ENCODE measurements around the gene PPA1. TPM values are rescaled to one million over a fixed set of nuclear protein-coding genes. Genes with fewer than 3 reads are reported as not detected.
"Not testable (repeated sequence)": the region's sequence is repeated elsewhere in the genome, so short reads cannot be mapped to it uniquely, and the experiment has no call there.

Gene PPA1
- total and polyA plus RNA-seq, 5 donors from 2014 or later = 54.3 to 232 (median 143) TPM

DNA sequence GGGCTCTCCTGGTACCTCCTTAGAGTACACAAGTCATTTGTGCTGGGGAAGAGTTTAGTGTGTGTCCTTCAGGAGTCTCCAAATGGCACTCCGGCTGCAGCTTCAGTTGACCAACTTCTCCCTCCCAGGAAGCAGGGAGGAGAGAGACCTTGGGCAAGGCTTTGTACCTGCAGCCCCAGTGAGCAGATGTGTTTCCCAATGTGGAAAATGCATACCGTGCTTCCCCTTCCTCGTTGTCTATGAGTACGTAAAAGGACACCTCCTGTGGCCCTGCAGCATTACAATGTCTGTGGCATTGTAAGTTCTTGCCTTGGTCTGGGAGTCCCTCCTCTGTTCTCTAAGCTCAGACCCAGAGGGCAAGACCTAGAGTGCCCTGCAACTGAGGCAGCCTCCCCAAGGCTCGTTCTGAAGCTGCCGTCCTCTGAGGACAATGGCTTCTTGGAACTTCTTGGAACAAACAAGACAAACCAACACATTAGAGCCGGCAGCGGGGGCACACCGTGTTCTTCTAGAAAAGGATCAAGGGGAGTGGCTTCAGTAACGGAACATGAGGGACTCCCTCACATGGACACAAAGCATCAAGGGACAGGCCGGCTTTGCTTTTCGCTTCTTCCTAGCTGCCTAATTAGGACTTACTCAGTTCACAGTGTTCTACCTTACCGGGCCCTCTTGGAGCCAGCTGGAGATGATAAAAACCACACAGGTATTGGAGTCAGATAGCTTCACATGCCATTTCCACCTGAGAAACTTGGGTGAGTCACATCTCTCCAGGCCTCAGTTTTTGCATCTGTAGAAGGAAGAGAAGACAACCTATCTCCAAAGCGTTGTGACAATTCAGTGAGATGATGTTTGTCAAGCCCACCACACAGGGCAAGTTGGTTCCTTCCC lies 20.9 kb upstream of the PPA1 start:
- Histone ChIP-seq H3K36me3 (ENCODE audit: control insufficient read depth, insufficient read depth, low read length) (no peaks in the 10 kb centered on the region), H3K9me3 (ENCODE audit: control insufficient read depth in 2 of 2, low read length in 2 of 2) (no peaks in the 10 kb centered on the region), H3K27me3 (ENCODE audit: control insufficient read depth, insufficient read depth, low read length) (peaks cover 24% of the 10 kb centered on the region), H3K27ac (ENCODE audit: insufficient read depth, low read length, poor library complexity, severe bottlenecking) (no peak overlapping the region), H3K4me3 (ENCODE audit: low read depth, low read length) (no peak overlapping the region), H3K4me1 (ENCODE audit: control insufficient read depth, insufficient read depth, low read length, poor library complexity, severe bottlenecking) (peaks cover 9% of the 10 kb centered on the region)
- ATAC-seq (ENCODE audit: low read depth in 2 of 2) = no peak
- H3K36me3 Mint-ChIP-seq = no peaks in the 10 kb centered on the region
- peaks cover 0 to 2% (median 0%) of the 10 kb centered on the region in 7 donors for H3K9me3 Mint-ChIP-seq
- H3K27ac Mint-ChIP-seq = no peak overlapping the region
- H3K4me3 Mint-ChIP-seq = no peak overlapping the region
- DNase-seq = no peak
- H3K4me1 Mint-ChIP-seq = peaks cover 0 to 10% (median 0%) of the 10 kb centered on the region in 4 donors
- peaks cover 74% of the 10 kb centered on the region for H3K27me3 Mint-ChIP-seq

DNA sequence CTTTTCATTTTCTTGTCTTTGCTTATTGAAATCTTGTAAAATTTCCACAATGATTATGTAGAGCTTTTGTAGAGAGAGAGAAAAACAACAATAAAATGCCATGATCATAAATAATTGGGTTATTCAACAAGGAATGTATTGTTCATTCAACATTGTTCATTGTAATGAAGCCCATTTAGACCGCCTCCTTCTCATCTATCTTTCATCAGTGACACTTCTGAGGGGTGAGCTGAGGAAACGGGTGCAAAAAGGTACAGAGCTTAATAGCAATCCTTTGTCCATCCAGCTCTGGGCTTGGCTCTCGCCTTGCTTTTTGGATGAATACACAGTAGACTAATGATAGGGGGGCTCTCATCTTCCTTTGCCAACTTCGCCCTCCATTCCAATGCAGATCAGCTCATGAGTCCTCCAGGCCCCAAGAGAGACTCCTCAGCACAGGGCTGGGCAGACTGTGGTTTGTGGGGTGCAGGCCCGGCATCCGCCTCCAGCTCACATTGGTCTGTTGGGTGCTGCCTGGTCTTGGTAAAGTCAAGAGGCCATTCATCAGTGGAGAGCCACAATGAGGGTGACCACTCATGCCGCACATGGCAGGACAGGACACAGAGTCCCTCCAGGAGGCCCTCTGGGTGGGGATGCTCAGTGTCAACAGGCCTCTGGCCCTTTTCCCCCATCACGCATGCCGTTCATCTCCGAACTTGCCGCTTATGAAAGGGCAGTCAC lies 17.9 kb upstream of the PPA1 start:
- H3K27me3 Mint-ChIP-seq = peaks cover 48% of the 10 kb centered on the region
- peaks cover 18% of the 10 kb centered on the region for H3K27me3 ChIP-seq (ENCODE audit: control insufficient read depth, insufficient read depth, low read length)
- no peak overlapping the region for H3K27ac Mint-ChIP-seq

DNA sequence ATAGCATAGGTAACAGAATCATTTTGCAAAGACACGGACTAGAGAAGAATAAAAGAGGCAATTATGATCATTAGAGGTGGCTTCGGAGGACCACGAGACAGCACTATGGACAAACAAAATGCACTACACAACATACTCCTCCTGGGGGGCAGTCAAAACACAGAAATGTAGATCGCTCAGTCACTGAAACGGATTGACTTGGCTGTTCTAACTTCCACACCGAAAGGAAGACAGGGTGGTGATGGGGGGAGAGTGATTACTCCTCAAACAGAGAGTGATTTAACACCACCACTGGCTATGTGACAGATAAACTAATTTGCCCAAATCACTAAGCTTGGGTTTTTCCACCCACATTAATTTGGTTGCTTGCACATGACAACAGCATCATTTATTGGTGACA lies 14.1 kb upstream of the PPA1 start:
- Mint-ChIP-seq H3K9me3 (peaks cover 0 to 2% (median 0%) of the 10 kb centered on the region in 7 donors), H3K27me3 (peaks cover 40% of the 10 kb centered on the region), H3K4me1 (peaks cover 0 to 1% (median 0%) of the 10 kb centered on the region in 4 donors), H3K4me3 (no peak overlapping the region), H3K27ac (no peak overlapping the region), H3K36me3 (no peaks in the 10 kb centered on the region)
- ATAC-seq (ENCODE audit: low read depth in 2 of 2) = no peak
- no peak overlapping the region for H3K27ac ChIP-seq (ENCODE audit: insufficient read depth, low read length, poor library complexity, severe bottlenecking)
- H3K9me3 ChIP-seq (ENCODE audit: control insufficient read depth in 2 of 2, low read length in 2 of 2) = no peaks in the 10 kb centered on the region
- no peak for DNase-seq
- peaks cover 10% of the 10 kb centered on the region for H3K27me3 ChIP-seq (ENCODE audit: control insufficient read depth, insufficient read depth, low read length)
- H3K4me1 ChIP-seq (ENCODE audit: control insufficient read depth, insufficient read depth, low read length, poor library complexity, severe bottlenecking) = no peaks in the 10 kb centered on the region
- no peaks in the 10 kb centered on the region for H3K36me3 ChIP-seq (ENCODE audit: control insufficient read depth, insufficient read depth, low read length)
- no peak overlapping the region for H3K4me3 ChIP-seq (ENCODE audit: low read depth, low read length)

More for the DNA sequence above, 17.9 kb upstream of the PPA1 start:
- Mint-ChIP-seq H3K36me3 (no peaks in the 10 kb centered on the region), H3K9me3 (peaks cover 0 to 1% (median 0%) of the 10 kb centered on the region in 7 donors), H3K4me1 (peaks cover 0 to 7% (median 0%) of the 10 kb centered on the region in 4 donors), H3K4me3 (no peak overlapping the region)
- Histone ChIP-seq H3K9me3 (ENCODE audit: control insufficient read depth in 2 of 2, low read length in 2 of 2) (no peaks in the 10 kb centered on the region), H3K4me1 (ENCODE audit: control insufficient read depth, insufficient read depth, low read length, poor library complexity, severe bottlenecking) (peaks cover 9% of the 10 kb centered on the region), H3K36me3 (ENCODE audit: control insufficient read depth, insufficient read depth, low read length) (no peaks in the 10 kb centered on the region), H3K27ac (ENCODE audit: insufficient read depth, low read length, poor library complexity, severe bottlenecking) (no peak overlapping the region), H3K4me3 (ENCODE audit: low read depth, low read length) (no peak overlapping the region)
- ATAC-seq (ENCODE audit: low read depth in 2 of 2) = no peak
- no peak for DNase-seq

DNA sequence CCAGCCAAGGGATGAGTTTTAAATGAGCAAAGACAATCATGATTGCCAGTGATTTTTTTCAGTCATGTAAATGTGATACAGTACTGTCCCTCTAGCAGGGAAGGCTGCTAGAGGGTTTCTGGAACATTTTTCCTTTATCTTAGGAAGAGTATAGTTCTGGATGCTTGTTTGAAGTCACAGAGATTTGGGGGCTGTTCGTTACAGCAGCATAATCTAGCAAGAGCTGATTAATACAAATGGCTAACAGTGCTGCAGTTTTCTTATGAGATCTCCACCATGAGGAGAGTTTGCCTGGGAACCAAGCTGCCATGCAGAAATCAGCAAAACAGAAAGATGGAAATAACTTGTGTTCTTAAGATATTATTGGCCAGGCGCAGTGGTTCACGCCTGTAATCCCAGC lies 7.9 kb upstream of the PPA1 start:
- no peak overlapping the region for H3K4me3 Mint-ChIP-seq
- H3K27ac Mint-ChIP-seq = no peak overlapping the region
- Histone ChIP-seq H3K36me3 (ENCODE audit: control insufficient read depth, insufficient read depth, low read length) (no peaks in the 10 kb centered on the region), H3K4me1 (ENCODE audit: control insufficient read depth, insufficient read depth, low read length, poor library complexity, severe bottlenecking) (no peaks in the 10 kb centered on the region), H3K27ac (ENCODE audit: insufficient read depth, low read length, poor library complexity, severe bottlenecking) (no peak overlapping the region), H3K9me3 (ENCODE audit: control insufficient read depth in 2 of 2, low read length in 2 of 2) (no peaks in the 10 kb centered on the region), H3K4me3 (ENCODE audit: low read depth, low read length) (no peak overlapping the region), H3K27me3 (ENCODE audit: control insufficient read depth, insufficient read depth, low read length) (peaks cover 5% of the 10 kb centered on the region)
- peaks cover 26% of the 10 kb centered on the region for H3K27me3 Mint-ChIP-seq
- H3K9me3 Mint-ChIP-seq = peaks cover 0 to 5% (median 0%) of the 10 kb centered on the region in 7 donors
- peaks cover 5% of the 10 kb centered on the region for H3K36me3 Mint-ChIP-seq
- peaks cover 0 to 13% (median 6%) of the 10 kb centered on the region in 4 donors for H3K4me1 Mint-ChIP-seq
- ATAC-seq (ENCODE audit: low read depth in 2 of 2) (no peak), DNase-seq (no peak)

DNA sequence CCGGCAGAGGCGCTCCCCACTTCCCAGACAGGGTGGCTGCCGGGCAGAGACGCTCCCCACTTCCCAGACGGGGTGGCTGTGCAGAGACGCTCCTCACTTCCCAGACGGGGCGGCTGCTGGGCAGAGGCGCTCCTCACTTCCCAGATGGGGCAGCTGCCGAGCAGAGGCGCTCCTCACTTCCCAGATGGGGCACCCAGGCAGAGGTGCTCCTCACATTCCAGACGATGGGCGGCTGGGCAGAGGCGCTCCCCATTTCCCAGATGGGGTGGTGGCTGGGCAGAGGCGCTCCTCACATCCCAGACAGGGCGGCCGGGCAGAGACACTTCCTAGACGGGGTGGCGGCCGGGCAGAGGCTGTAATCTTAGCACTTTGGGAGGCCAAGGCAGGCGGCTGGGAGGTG lies 6.8 kb upstream of the PPA1 start:
- H3K36me3 Mint-ChIP-seq; H3K4me3 ChIP-seq (ENCODE audit: low read depth, low read length); ATAC-seq (ENCODE audit: low read depth in 2 of 2); H3K9me3 Mint-ChIP-seq; H3K27me3 ChIP-seq (ENCODE audit: control insufficient read depth, insufficient read depth, low read length); H3K27ac ChIP-seq (ENCODE audit: insufficient read depth, low read length, poor library complexity, severe bottlenecking); H3K9me3 ChIP-seq (ENCODE audit: control insufficient read depth in 2 of 2, low read length in 2 of 2); DNase-seq; H3K4me1 ChIP-seq (ENCODE audit: control insufficient read depth, insufficient read depth, low read length, poor library complexity, severe bottlenecking); H3K27ac Mint-ChIP-seq; H3K36me3 ChIP-seq (ENCODE audit: control insufficient read depth, insufficient read depth, low read length); H3K4me3 Mint-ChIP-seq: not testable (repeated sequence)
- peaks cover 21% of the 10 kb centered on the region for H3K27me3 Mint-ChIP-seq
- H3K4me1 Mint-ChIP-seq = peaks cover 0 to 14% (median 6%) of the 10 kb centered on the region in 4 donors

DNA sequence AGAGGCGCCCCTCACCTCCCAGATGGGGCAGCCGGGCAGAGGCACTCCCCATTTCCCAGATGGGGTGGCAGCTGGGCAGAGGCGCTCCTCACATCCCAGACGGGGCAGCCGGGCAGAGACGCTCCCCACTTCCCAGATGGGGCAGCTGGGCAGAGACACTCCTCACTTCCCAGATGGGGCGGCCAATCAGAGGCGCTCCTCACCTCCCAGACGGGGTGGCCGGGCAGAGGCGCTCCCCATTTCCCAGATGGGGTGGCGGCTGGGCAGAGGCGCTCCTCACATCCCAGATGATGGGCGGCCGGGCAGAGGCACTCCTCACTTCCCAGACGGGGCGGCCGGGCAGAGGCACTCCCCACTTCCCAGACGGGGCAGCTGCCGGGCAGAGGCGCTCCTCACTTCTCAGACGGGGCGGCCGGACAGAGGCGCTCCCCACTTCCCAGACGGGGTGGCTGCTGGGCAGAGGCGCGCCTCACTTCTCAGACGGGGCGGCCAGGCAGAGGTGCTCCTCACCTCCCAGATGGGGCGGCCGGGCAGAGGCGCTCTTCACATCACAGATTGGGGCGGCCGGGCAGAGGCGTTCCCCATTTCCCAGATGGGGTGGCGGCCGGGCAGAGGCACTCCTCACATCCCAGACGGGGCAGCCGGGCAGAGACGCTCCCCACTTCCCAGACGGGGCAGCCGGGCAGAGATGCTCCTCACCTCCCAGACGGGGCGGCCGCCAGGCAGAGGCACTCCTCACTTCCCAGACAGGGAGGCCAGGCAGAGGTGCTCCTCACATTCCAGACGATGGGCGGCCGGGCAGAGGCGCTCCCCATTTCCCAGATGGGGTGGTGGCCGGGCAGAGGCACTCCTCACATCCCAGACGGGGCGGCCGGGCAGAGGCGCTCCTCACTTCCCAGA lies 6.1 kb upstream of the PPA1 start:
- not testable (repeated sequence) for ATAC-seq (ENCODE audit: low read depth in 2 of 2); H3K9me3 ChIP-seq (ENCODE audit: control insufficient read depth in 2 of 2, low read length in 2 of 2); H3K27ac ChIP-seq (ENCODE audit: insufficient read depth, low read length, poor library complexity, severe bottlenecking); H3K27me3 ChIP-seq (ENCODE audit: control insufficient read depth, insufficient read depth, low read length); H3K4me3 Mint-ChIP-seq; H3K9me3 Mint-ChIP-seq; DNase-seq; H3K4me3 ChIP-seq (ENCODE audit: low read depth, low read length); H3K27ac Mint-ChIP-seq; H3K36me3 Mint-ChIP-seq; H3K4me1 ChIP-seq (ENCODE audit: control insufficient read depth, insufficient read depth, low read length, poor library complexity, severe bottlenecking); H3K36me3 ChIP-seq (ENCODE audit: control insufficient read depth, insufficient read depth, low read length)
- H3K4me1 Mint-ChIP-seq = peaks cover 0 to 14% (median 6%) of the 10 kb centered on the region in 4 donors
- peaks cover 21% of the 10 kb centered on the region for H3K27me3 Mint-ChIP-seq

DNA sequence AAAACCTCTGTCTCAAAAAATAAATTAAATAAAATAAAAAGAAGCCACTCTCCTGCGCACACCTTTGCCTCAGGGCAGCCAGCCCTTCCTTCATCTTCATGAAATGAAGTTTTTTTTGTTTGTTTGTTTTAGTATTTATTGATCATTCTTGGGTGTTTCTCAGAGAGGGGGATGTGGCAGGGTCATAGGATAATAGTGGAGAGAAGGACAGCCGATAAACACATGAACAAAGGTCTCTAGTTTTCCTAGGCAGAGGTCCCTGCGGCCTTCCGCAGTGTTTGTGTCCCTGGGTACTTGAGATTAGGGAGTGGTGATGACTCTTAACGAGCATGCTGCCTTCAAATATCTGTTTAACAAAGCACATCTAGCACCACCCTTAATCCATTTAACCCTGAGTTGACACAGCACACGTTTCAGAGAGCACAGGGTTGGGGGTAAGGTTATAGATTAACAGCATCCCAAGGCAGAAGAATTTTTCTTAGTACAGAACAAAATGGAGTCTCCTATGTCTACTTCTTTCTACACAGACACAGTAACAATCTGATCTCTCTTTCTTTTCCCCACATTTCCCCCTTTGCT lies 4.8 kb upstream of the PPA1 start:
- ATAC-seq (ENCODE audit: low read depth in 2 of 2); H3K4me1 ChIP-seq (ENCODE audit: control insufficient read depth, insufficient read depth, low read length, poor library complexity, severe bottlenecking); H3K4me3 Mint-ChIP-seq; H3K27ac ChIP-seq (ENCODE audit: insufficient read depth, low read length, poor library complexity, severe bottlenecking); H3K9me3 Mint-ChIP-seq; H3K36me3 Mint-ChIP-seq; H3K27me3 ChIP-seq (ENCODE audit: control insufficient read depth, insufficient read depth, low read length); H3K9me3 ChIP-seq (ENCODE audit: control insufficient read depth in 2 of 2, low read length in 2 of 2); H3K4me3 ChIP-seq (ENCODE audit: low read depth, low read length); H3K27ac Mint-ChIP-seq; H3K27me3 Mint-ChIP-seq; H3K36me3 ChIP-seq (ENCODE audit: control insufficient read depth, insufficient read depth, low read length); DNase-seq: not testable (repeated sequence)
- peaks cover 0 to 16% (median 11%) of the 10 kb centered on the region in 4 donors for H3K4me1 Mint-ChIP-seq
